ENCODE results near the gene SNX9. TPM values are rescaled to one million over a fixed set of nuclear protein-coding genes. Genes with fewer than 3 reads are reported as not detected.

The SNX9 gene
- total and polyA plus RNA-seq, 2 of the 8 experiments (the other 6 are each of a cell fraction or from before 2014, with no cell fraction given): 11.8 to 23.2 TPM

GRCh38 chr6:157893238-157893637 is 70.2 kb downstream of the SNX9 start:
- ChIA-PET POLR2A (ENCODE audit: partially characterized antibody) (interaction anchor here (1.0 to 1.3 kb wide), 3 partner anchors 9 to 112 kb away, joined by 3 to 4 read pairs (median 4); no protein-coding TSS in a partner anchor), CTCF (ENCODE audit: partially characterized antibody) (interaction anchor here (0.6 to 2.2 kb wide), 7 partner anchors 12 to 136 kb away, joined by 3 to 7 read pairs (median 3); no protein-coding TSS in a partner anchor)
- Histone ChIP-seq H3K27ac (ENCODE audit: low read depth, low read length) (no peak overlapping the region), H3K9ac (replicated peaks in 1 of 4; ENCODE audit: extremely low read depth in 1 of 4, low read depth in 3 of 4, low read length in 3 of 4) (no peak overlapping the region), H3K23me2 (ENCODE audit: low read depth, low read length) (no peaks in the 10 kb centered on the region), H4K8ac (ENCODE audit: extremely low read depth, insufficient read depth, low read length) (no peak overlapping the region), H3K18ac (ENCODE audit: extremely low read depth, low read length) (no peak overlapping the region), H2BK5ac (ENCODE audit: low read depth, low read length) (no peak overlapping the region), H2BK12ac (ENCODE audit: low read depth, low read length) (no peak overlapping the region), H3K27me3 (replicated peaks in 1 of 4; ENCODE audit: control insufficient read depth in 3 of 4, extremely low read depth in 1 of 4, insufficient read depth in 3 of 4, low read length in 3 of 4) (no peaks in the 10 kb centered on the region), H4K91ac (replicated peaks; ENCODE audit: insufficient read length, low read length) (no peak overlapping the region), H3K9me3 (ENCODE audit: insufficient read depth in 2 of 2, low read depth in 1 of 2, low read length in 1 of 2) (no peaks in the 10 kb centered on the region), H2AFZ (ENCODE audit: low read length) (no peak overlapping the region), H2BK15ac (ENCODE audit: low read length) (no peak overlapping the region), H3K4me2 (ENCODE audit: insufficient read depth in 1 of 2, low read depth in 2 of 2, low read length in 2 of 2) (no peak overlapping the region), H3K56ac (replicated peaks; ENCODE audit: insufficient read length, low read depth, low read length) (no peak overlapping the region), H2AK5ac (ENCODE audit: low read depth, low read length) (no peak overlapping the region), H2BK20ac (ENCODE audit: low read length) (no peak overlapping the region), H3K23ac (ENCODE audit: insufficient read length) (no peak overlapping the region), H3K79me1 (ENCODE audit: low read depth, low read length) (no peaks in the 10 kb centered on the region), H3K14ac (ENCODE audit: insufficient read length) (no peak overlapping the region), H2BK120ac (replicated peaks; ENCODE audit: low read depth, low read length) (no peak overlapping the region), H4K20me1 (replicated peaks in 1 of 2; ENCODE audit: control insufficient read depth in 1 of 2, insufficient read depth in 2 of 2, low read length in 2 of 2) (peaks cover 0 to 2% of the 10 kb centered on the region in 2 experiments), H3K4ac (replicated peaks; ENCODE audit: insufficient read length, low read depth, low read length) (no peak overlapping the region), H3K36me3 (ENCODE audit: control insufficient read depth in 2 of 4, insufficient read depth in 4 of 4, low read length in 3 of 4) (peaks cover 0 to 11% (median 3%) of the 10 kb centered on the region in 4 experiments; a peak in 4 of 8 replicates), H3K79me2 (ENCODE audit: control insufficient read depth in 1 of 2, insufficient read depth in 2 of 2, low read length in 2 of 2) (no peaks in the 10 kb centered on the region), H4K5ac (ENCODE audit: insufficient read length, low read depth, low read length) (no peak overlapping the region), H3K4me3 (ENCODE audit: extremely low read depth in 1 of 4, insufficient read depth in 2 of 4, low read depth in 3 of 4, low read length in 4 of 4) (no peak overlapping the region), H3K4me1 (replicated peaks in 1 of 4; ENCODE audit: control insufficient read depth in 3 of 4, insufficient read depth in 4 of 4, low read length in 3 of 4) (no peaks in the 10 kb centered on the region; a peak in 3 of 7 replicates)
- DNase-seq (ENCODE audit: low read depth in 1 of 2, low spot score in 2 of 2) (no peak), FAIRE-seq (no peak)
- WGBS, 2 experiments (ENCODE audit: extremely low coverage in 1 of 2, insufficient coverage in 1 of 2, insufficient read length in 1 of 2, insufficient replicate concordance in 2 of 2, low coverage in 1 of 2, low lambda C conversion rate in 2 of 2, missing lambda C conversion rate in 1 of 2): 92% methylated on average over 4 of the region's 4 CpGs; no CpG with 5 or more reads in 1 of the 2 experiments
- TF ChIP-seq TAF7 (optimal IDR thresholded peaks at IDR 0.05; ENCODE audit: borderline replicate concordance, low read depth, low read length) (no peak), MAX (IDR thresholded peaks at IDR 0.05) (no peak), GABPA (IDR thresholded peaks at IDR 0.05; ENCODE audit: borderline replicate concordance, insufficient read depth, low read length) (no peak), SIN3A (conservative IDR thresholded peaks at IDR 0.05 in 1 of 2, IDR thresholded peaks at IDR 0.05 in 1 of 2; ENCODE audit: low read depth in 1 of 2, low read length in 2 of 2) (no peak), SP1 (IDR thresholded peaks at IDR 0.05; ENCODE audit: low read depth, low read length) (no peak), SIX5 (IDR thresholded peaks at IDR 0.05; ENCODE audit: low read depth, low read length) (no peak), BRCA1 (IDR thresholded peaks at IDR 0.05; ENCODE audit: low read depth, low read length) (no peak), SAP30 (IDR thresholded peaks at IDR 0.05; ENCODE audit: insufficient read depth, insufficient replicate concordance, low read length) (no peak), RXRA (IDR thresholded peaks at IDR 0.05; ENCODE audit: insufficient read depth, low read depth, low read length) (no peak), CHD2 (IDR thresholded peaks at IDR 0.05; ENCODE audit: low read length) (no peak), CBX8 (IDR thresholded peaks at IDR 0.05; ENCODE audit: borderline replicate concordance, low read depth, low read length) (no peak), KDM4A (IDR thresholded peaks at IDR 0.05; ENCODE audit: low read depth, low read length, severe bottlenecking) (no peak), FOSL1 (IDR thresholded peaks at IDR 0.05; ENCODE audit: insufficient read depth, low read depth, low read length) (no peak), BCL11A (IDR thresholded peaks at IDR 0.05; ENCODE audit: low read depth in 2 of 2, low read length in 2 of 2) (no peak)

Measured in H1 (cell line).